Inflammatory macrophage (primary cell): ENCODE results near the gene LRRC8B.
"Not testable (repeated sequence)": the region's sequence is repeated elsewhere in the genome, so short reads cannot be mapped to it uniquely, and the experiment has no call there.

ENCODE experiments used
- DNase-seq, 2 donors: peaks; one replicate each; pipeline ENCODE4 v3.0.0-alpha.2; 2020 to 2022

Gene LRRC8B

GRCh38 chr1:89525169-89525855 lies 683 bp downstream of the LRRC8B start:
- peak in 1 of 2 donors; percentile 54 for DNase-seq

- DNase-seq: no peak
Observed at GRCh38 chr1:89527256-89527655, 2.6 kb downstream of the LRRC8B start.

GRCh38 chr1:89527750-89528381 lies 3.2 kb downstream of the LRRC8B start:
- no peak for DNase-seq

- no peak for DNase-seq
Observed at GRCh38 chr1:89528382-89528780, 3.8 kb downstream of the LRRC8B start.

- DNase-seq: no peak
Observed at GRCh38 chr1:89529196-89529595, 4.6 kb downstream of the LRRC8B start.

GRCh38 chr1:89530444-89531089 lies 5.9 kb downstream of the LRRC8B start:
- no peak for DNase-seq

- no peak for DNase-seq
Observed at GRCh38 chr1:89531480-89532139, 7.0 kb downstream of the LRRC8B start.

GRCh38 chr1:89532228-89532627 lies 7.6 kb downstream of the LRRC8B start:
- DNase-seq: no peak

GRCh38 chr1:89532866-89533265 lies 8.2 kb downstream of the LRRC8B start:
- DNase-seq: no peak

GRCh38 chr1:89535537-89535936 lies 10.9 kb downstream of the LRRC8B start:
- DNase-seq: no peak

- no peak for DNase-seq
Observed at GRCh38 chr1:89536555-89537341, 12.1 kb downstream of the LRRC8B start.

GRCh38 chr1:89538361-89538760 lies 13.7 kb downstream of the LRRC8B start:
- peak; percentile 19 to 30 for DNase-seq

- DNase-seq: no peak
Observed at GRCh38 chr1:89539128-89539527, 14.5 kb downstream of the LRRC8B start.

- peak; percentile 65 to 84 for DNase-seq
Observed at GRCh38 chr1:89540406-89540970, 15.9 kb downstream of the LRRC8B start.

GRCh38 chr1:89542345-89542744 lies 17.7 kb downstream of the LRRC8B start:
- DNase-seq: no peak

GRCh38 chr1:89543632-89544031 lies 19.0 kb downstream of the LRRC8B start:
- not testable (repeated sequence) for DNase-seq

- DNase-seq: peak; percentile 69 to 74
Observed at GRCh38 chr1:89545264-89546038, 20.8 kb downstream of the LRRC8B start.

- peak in 1 of 2 donors; percentile 43 for DNase-seq
Observed at GRCh38 chr1:89546082-89546889, 21.7 kb downstream of the LRRC8B start.

- no peak for DNase-seq
Observed at GRCh38 chr1:89546934-89547562, 22.4 kb downstream of the LRRC8B start.

GRCh38 chr1:89547563-89548116 lies 23.0 kb downstream of the LRRC8B start:
- peak; percentile 28 to 54 for DNase-seq
